ENCODE measurements around the gene CREB5. TPM values are rescaled to one million over a fixed set of nuclear protein-coding genes. Genes with fewer than 3 reads are reported as not detected.

The CREB5 gene
- total and polyA plus RNA-seq, 9 donors, result 0.71 to 15.0 (median 2.7) TPM

- no peaks in the 10 kb centered on the region for H3K27me3 ChIP-seq
- H3K9me3 ChIP-seq, result no peaks in the 10 kb centered on the region
- intact Hi-C loops (cut with DNase I), result no loop called here
- H3K36me3 ChIP-seq, result no peaks in the 10 kb centered on the region
- TF ChIP-seq CTCF (IDR thresholded peaks at IDR 0.05) (no peak), POLR2A (IDR thresholded peaks at IDR 0.05) (no peak), EP300 (IDR thresholded peaks at IDR 0.05) (no peak)
- DNase-seq, result no peak
- WGBS, 3 donors, result 62 to 75% (median 69%) methylated on average over 5 of the region's 5 CpGs
- no peak overlapping the region for H3K4me3 ChIP-seq
- no peak overlapping the region for H3K27ac ChIP-seq
- peaks cover 4% of the 10 kb centered on the region for H3K4me1 ChIP-seq (ENCODE audit: insufficient read depth)
Observed at GRCh38 chr7:28627263-28627653, 214.9 kb downstream of the CREB5 start.

GRCh38 chr7:28627896-28628295, 215.6 kb downstream of the CREB5 start:
- intact Hi-C loops (cut with DNase I), result no loop called here
- no peak overlapping the region for H3K27ac ChIP-seq
- 49 to 63% (median 52%) methylated on average over 4 of the region's 4 CpGs for WGBS, 3 donors
- no peaks in the 10 kb centered on the region for H3K9me3 ChIP-seq
- no peaks in the 10 kb centered on the region for H3K36me3 ChIP-seq
- TF ChIP-seq POLR2A (IDR thresholded peaks at IDR 0.05) (no peak), EP300 (IDR thresholded peaks at IDR 0.05) (no peak), CTCF (IDR thresholded peaks at IDR 0.05) (no peak)
- H3K4me3 ChIP-seq, result no peak overlapping the region
- no peaks in the 10 kb centered on the region for H3K27me3 ChIP-seq
- peaks cover 4% of the 10 kb centered on the region for H3K4me1 ChIP-seq (ENCODE audit: insufficient read depth)
- no peak for DNase-seq

GRCh38 chr7:28629216-28629842, 217.0 kb downstream of the CREB5 start:
- no peaks in the 10 kb centered on the region for H3K9me3 ChIP-seq
- no peak overlapping the region for H3K4me3 ChIP-seq
- H3K36me3 ChIP-seq, result no peaks in the 10 kb centered on the region
- DNase-seq, result peak in 1 of 5 donors; percentile 33
- intact Hi-C loops (cut with DNase I), result no loop called here
- peaks cover 4% of the 10 kb centered on the region for H3K4me1 ChIP-seq (ENCODE audit: insufficient read depth)
- TF ChIP-seq EP300 (IDR thresholded peaks at IDR 0.05), result no peak
- no peak for TF ChIP-seq CTCF (IDR thresholded peaks at IDR 0.05)
- TF ChIP-seq POLR2A (IDR thresholded peaks at IDR 0.05), result no peak
- H3K27me3 ChIP-seq, result no peaks in the 10 kb centered on the region
- no peak overlapping the region for H3K27ac ChIP-seq
- whole genome bisulfite sequencing, 3 donors, result 18 to 22% (median 20%) methylated on average over 4 of the region's 4 CpGs

- Histone ChIP-seq H3K4me3 (no peak overlapping the region), H3K9me3 (no peaks in the 10 kb centered on the region), H3K27me3 (no peaks in the 10 kb centered on the region), H3K27ac (no peak overlapping the region), H3K4me1 (ENCODE audit: insufficient read depth) (peaks cover 4% of the 10 kb centered on the region), H3K36me3 (no peaks in the 10 kb centered on the region)
- 76 to 82% (median 81%) methylated on average over 3 of the region's 3 CpGs for WGBS, 3 donors
- DNase-seq, result no peak
- TF ChIP-seq POLR2A (IDR thresholded peaks at IDR 0.05), result no peak
- no peak for TF ChIP-seq EP300 (IDR thresholded peaks at IDR 0.05)
- TF ChIP-seq CTCF (IDR thresholded peaks at IDR 0.05), result no peak
- intact Hi-C loops (cut with DNase I), result no loop called here
Observed at GRCh38 chr7:28630350-28630749, 218.0 kb downstream of the CREB5 start.

Measured in ovary (tissue), 9 donors.